LNCAP (cell line): ENCODE data around the gene GLCE.
A peak's percentile ranks its signal among the peaks of the same experiment; 100 is the strongest.

Experiments
- CTCF ChIP-seq: fragments of 450-650 bp; IDR thresholded peaks from 2 replicates; pipeline ENCODE4 v1.5.1; 2017; ENCODE audit warnings: mild to moderate bottlenecking

Gene GLCE

GRCh38 chr15:69232765-69233164 is 72.3 kb downstream of the GLCE start:
- no peak for TF ChIP-seq CTCF

- TF ChIP-seq CTCF = no peak
These were observed 74.2 kb downstream of the GLCE start for GRCh38 chr15:69234676-69235075.

- no peak for TF ChIP-seq CTCF
These were observed 76.1 kb downstream of the GLCE start for GRCh38 chr15:69236505-69236904.

GRCh38 chr15:69237718-69238117 is 77.3 kb downstream of the GLCE start:
- TF ChIP-seq CTCF = no peak

GRCh38 chr15:69244798-69245197 is 84.4 kb downstream of the GLCE start:
- no peak for TF ChIP-seq CTCF

- TF ChIP-seq CTCF = no peak
These were observed 92.7 kb downstream of the GLCE start for GRCh38 chr15:69253156-69253555.

GRCh38 chr15:69265347-69265955 is 105.0 kb downstream of the GLCE start:
- TF ChIP-seq CTCF = peak; percentile 69

- TF ChIP-seq CTCF = no peak
These were observed 110.8 kb downstream of the GLCE start for GRCh38 chr15:69271217-69271616.
